ENCODE results near the gene RFXANK.
"Not testable (repeated sequence)": the region's sequence is repeated elsewhere in the genome, so short reads cannot be mapped to it uniquely, and the experiment has no call there.

Gene RFXANK, protein sequence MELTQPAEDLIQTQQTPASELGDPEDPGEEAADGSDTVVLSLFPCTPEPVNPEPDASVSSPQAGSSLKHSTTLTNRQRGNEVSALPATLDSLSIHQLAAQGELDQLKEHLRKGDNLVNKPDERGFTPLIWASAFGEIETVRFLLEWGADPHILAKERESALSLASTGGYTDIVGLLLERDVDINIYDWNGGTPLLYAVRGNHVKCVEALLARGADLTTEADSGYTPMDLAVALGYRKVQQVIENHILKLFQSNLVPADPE

DNA sequence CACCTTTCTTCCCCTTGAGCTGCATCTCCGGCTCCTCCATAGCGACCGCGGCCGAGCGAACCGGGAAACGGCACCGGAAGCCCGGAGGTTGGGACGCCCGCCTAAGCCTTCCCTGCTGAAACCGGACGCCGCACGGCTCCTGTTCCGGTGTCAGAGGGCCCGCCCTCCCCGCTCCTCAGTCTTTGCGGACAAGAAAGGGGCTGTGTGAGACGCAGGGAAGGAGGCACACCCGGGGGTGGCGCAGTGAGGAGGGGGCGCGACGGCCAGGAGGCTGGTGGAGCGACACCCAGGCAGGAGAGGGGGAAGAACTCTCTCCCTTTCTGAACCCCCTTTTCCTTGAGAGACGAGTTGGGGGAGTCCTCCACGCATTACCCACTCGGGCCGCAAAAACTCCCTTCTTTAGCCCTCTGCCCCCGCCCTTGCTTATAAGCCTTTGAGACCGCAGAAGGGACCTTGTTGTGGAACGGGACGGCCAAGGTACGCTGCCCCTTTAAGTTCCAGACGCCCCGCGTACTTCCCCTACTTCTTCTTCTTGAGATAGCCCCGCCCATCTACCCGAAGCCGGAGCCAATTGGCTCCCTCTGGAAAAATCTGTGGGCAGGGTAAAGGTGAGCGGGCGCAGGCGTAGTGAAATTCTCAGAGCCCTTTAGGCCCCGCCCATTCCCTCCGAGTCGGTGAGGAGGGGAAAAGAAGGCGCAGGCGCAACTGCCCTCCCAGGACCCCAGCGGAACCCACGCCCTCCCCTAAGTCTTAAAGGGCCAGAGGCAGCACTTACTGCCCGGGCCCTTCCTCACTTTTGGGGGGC lies at the start of gene RFXANK, which contains the start of gene BORCS8:
Gene RFXANK, plus strand, starts transcription at position 181 of the 805 bp plus-strand sequence. CDS start 1,689 bp downstream, outside the sequence.
Gene BORCS8, minus strand, starts transcription at position 75 of the 805 bp plus-strand sequence. Its CDS starts 35 bp downstream, at position 40.
- peak; percentile 99 for DNase-seq

DNA sequence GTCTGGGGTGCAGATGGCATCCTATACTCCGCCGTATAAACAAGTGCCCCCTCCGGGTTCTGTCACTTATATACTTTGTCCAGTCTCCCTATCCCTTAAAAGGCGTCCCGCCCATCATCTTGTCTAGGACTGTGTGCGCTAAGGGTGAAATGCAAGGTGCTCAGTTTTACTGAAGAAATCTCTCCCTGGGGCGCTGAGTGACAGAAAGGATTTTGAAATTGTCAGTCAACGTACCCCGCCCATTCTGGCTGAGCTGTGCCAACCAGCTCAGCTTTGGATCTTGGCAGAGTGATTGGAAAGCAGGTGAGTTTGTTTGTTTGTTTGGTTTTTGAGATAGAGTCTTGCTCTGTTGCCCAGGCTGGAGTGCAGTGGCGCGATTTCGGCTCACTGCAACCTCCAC lies 49.7 kb upstream of the RFXANK start:
- no peak for DNase-seq

DNA sequence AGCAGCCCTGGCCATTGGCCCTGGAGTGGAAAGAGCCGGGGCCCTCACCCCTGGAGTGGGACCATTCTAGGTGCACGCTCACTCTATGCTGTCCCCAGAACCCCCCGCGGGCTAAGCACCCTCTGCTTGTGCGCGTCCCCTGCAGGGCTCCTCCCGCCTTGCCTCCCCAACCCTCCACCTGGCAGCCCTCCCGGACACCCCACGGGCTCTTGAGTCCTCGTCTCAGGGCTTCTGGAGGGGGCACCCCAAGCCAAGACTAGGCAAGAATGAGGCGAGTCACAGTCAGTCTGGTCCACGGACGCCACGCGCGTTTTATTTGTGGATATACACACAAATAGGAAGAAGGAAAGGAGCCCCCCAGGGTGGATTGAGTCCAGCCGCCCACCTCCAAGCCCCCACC lies 46.8 kb upstream of the RFXANK start:
- no peak for DNase-seq

DNA sequence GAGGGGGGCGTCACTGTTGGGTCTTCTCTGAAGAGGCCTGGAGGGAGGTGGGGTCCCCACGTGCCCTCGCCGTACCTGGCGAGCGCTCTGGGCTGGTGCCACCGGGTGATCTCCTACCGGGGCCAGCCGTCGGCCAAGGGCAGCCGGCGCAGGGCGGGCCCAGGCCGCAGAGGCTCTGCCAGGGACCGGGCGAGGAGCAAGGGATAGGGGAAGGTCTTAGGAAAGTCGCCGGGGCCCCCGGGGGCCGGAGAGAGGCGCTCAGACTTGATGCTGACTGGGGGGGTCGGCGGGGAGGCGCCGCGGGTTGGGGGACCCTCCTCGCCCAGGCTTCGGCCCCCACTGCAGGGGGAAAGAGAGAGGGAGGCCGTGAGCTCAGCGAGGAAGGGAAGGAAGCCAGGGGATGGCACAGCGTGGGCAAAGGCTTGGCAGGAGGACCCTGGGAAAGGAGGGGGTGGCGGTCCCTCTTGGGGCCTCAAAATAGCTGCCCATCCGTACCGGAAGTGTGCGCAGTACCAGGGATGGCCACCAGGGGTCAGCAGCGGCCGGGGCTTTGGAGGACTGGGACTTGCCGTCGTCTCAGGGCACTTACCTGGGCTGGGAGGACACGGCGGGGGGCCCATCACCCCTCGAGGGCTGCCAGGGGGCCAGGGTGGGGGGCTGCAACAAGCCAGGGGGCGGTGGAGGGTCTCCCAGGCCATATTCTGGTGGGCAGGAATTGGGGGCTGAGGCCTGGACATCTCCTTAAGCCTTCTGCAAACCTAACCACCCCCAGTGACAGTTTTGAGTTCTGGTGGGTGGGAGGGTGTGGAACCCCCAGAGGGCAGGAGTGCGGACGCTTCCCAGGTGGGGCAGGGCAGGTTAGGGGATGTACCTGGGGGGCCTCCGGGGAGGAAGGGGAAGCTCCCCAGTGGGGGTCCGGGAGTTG lies 46.1 kb upstream of the RFXANK start:
- peak; percentile 27 for DNase-seq

DNA sequence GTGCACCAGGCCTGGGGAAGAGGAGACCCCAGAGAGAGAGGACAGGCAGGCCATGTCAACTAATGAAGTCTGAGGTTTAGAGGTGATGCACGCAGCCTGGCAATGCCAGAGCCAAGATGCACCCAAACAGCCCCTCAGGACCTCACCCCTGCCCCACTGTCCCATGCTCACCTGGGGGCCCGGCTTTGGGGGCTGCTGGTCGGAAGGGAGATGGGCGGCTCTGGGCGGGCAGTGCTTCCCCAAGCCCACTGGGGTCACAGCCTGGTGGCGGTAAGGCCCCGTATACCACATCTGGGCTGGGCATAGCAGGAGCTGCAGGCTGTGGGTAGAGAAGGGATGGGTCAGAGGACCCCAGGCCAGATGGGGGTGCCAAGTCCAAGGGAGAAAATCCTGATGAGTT lies 45.2 kb upstream of the RFXANK start:
- no peak for DNase-seq

DNA sequence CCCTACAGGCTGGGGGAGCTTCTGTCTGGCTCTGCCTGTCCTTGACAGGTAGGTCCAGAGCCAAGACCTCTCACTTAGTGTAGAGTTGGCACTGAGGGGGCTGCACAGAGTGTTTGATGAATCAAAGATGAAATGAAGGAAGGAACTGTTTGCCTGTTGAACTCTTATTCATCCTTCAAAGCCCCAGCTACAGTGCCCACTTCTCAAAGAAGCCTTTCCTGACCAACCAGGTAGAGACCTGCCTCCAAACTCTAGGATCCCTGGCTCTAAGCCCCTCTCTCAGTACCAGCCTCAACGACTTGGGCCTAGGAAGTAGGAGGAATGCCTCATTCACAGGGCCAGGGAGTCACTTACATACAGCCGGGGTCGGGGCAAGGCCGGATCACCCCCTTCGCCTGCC lies 44.7 kb upstream of the RFXANK start:
- no peak for DNase-seq

DNA sequence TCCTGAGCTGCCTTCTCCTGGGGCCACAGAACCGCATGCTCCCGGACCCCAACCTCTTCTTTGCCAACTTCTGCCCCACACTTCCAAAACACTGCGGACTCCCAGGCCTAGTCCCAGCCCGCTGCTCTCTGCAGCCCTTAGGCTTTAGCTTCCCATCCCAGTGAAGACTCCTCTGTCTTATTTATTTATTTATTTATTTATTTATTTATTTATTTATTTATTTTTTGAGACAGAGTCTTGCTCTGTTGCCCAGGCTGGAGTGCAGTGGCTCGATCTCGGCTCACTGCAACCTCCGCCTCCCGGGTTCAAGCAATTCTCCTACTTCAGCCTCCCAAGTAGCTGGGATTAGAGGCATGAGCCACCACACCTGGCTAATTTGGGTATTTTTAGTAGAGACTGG lies 43.6 kb upstream of the RFXANK start:
- DNase-seq = not testable (repeated sequence)

DNA sequence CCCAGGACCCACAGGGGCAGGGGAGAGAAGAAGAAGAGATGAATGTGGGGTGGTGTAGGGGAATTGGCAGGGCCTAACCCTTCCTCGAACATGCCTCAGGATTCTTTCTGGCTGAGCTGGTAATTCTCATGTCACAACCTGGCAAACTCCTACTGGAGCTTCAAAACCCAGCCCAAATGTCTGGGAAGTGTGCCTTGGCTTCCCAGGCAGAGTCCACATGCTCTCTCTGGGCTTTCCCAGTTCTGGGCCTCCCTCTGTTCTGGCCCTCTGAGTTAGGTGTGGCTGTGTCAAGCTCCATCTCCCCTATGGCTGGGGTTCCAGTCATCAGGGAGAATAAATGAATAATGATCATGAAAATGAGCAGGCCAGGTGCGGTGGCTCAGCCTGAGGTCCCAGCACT lies 42.6 kb upstream of the RFXANK start:
- DNase-seq = no peak

DNA sequence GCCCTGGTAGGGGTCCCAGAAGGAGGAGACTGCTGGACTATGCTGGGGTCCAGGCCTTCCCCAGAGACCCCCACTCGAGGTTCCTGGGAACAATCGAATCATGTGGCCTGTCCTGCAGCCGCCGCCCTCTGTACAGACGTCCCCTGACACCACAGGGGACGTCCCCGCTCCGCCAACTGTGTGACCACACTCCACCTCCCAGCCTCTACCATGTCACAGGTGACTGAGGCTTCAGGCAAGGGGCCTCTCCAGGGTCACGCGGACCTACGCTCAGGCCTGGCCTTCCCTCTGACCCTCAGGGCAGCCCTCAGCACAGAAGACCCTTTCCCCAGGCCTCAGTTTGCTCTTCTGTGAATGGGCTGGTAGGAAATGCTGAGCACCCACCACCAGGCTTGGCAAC lies 40.6 kb upstream of the RFXANK start:
- no peak for DNase-seq

DNA sequence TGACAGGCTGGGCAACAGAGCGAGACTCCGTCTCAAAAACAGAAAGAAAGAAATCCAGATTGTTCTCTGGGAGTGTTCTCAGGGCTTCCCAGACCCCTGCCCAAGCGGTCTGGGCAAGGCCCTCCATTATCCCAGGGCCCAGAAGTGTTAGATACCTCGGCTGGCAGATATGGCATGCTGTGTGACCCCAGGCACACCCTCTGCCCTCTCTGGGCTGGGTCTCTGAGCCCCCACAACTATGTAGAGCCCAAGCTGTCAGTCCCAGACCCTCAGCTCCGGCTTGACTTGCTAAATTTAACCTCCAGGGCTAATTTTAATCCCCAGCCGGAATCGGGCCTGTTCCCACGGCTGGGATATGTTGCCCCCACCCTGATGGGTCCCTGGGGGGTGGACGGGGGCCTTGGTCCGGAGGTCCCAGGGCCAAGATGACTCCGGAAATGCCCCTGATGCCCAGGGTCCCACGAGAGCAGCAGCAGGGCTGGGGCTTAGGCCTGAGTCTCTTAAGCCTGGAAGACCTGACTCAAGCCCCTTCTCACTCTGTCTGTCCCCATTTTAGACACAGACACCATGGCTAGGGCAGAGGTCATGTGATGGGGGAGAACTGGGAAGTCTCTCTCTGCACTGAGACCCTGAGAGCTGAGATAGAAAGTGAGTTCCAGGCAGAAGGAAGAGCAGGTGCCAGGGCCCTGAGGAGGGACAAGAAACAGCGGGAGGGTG lies 39.2 kb upstream of the RFXANK start:
- no peak for DNase-seq

DNA sequence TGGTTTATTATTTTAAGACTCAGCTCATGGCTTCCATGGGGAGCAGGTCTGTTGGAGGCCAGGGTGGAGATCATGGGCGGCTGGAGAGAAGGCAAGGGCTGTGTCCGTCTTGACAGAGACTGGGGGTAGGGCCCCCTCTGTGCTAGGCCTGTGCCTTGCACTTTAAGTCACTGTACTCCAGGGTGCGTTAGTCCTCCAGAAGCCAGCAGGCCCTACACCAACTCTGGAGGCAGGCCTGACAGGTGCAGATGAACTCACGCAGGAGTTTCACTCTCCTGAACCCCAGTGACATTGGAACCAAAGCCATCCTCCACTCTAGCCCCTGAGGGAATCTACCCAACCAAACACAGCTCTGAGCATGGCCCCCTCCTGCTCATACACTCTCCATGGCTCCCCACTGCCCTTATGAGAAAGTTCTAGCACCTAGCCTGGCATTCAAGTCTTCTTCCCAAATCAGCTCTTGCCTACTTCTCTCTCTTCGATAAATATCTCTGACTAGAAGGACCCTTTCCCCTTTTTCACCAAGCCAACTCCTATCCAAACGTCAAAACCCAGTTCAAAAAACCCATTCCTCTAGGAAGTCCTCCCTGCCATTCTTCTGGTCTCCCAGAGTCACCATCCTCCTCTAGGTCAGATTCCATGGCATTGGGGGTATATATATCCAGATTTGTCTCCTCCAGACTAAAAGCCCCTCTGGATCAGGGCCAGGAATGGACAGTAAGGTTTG lies 37.1 kb upstream of the RFXANK start:
- DNase-seq = no peak

DNA sequence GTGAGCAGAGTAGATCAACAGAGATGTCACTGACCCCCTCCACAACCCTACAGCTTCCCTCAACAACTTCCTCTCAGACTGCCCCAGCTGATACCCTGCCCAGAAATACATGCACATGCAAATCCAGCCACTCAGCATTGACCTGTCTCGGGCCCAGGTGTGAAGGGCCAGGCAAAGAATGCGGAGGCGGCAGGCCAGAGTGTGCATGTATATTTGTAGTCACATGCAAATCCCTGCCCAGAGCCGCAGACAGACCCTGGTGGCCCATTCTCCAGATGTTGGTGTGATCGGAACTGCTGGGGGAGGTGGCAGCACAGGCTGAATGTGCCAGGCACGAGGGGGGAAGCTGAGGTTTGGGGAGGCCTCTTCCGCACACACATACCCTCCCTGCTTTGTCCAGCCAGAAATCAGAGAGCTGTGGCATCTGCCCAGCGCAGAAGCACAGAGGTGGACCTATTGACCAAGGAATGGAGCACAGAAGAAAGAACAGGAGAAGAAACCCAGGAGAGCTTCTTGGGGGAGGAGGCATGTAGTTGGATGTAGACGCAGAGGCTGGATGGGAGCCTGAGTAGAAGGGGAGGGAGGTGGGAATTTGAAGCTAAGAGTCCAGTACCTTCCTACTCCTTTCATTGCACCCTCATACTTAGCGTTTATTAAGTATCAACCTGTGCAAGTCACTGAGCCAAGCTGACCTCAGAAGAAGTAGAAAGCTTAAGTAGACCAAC lies 36.4 kb upstream of the RFXANK start:
- DNase-seq = no peak

DNA sequence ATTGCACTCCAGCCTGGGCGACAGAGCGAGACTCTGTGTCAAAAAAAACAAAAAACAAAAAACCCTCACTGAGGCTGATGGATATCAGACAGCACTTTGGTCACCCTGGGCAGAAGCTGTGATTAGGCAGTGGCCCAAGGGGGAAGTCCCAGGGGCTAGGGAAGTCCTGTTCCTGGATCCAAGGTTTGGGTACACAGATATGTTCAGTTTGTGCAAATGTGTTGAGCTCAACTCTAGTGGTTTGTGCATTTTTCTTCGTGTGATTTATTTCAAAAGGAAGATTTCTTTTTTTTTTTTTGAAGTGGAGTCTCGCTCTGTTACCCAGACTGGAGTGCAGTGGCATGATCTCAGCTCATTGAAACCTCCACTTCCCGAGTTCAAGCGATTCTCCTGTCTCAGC lies 34.2 kb upstream of the RFXANK start:
- no peak for DNase-seq

DNA sequence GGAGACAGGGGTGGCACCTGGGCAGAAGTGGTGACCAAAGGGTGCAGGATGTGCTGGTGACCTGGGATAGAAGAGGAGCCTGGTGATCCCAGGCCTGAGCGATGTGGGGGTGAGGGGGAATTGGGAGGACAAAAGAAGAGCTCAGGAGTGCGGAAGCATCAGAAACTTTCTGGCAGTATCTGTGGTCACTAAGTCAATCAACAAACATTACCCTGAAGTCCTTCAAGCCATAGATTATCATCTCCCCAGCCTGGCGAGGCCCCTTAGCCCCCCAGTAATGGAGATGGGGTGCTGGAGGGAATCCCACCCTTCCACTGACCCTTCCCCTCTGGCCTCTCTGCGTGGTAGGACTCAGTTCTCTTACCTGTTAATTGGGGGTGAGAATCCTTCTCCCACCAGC lies 32.5 kb upstream of the RFXANK start:
- DNase-seq = no peak

DNA sequence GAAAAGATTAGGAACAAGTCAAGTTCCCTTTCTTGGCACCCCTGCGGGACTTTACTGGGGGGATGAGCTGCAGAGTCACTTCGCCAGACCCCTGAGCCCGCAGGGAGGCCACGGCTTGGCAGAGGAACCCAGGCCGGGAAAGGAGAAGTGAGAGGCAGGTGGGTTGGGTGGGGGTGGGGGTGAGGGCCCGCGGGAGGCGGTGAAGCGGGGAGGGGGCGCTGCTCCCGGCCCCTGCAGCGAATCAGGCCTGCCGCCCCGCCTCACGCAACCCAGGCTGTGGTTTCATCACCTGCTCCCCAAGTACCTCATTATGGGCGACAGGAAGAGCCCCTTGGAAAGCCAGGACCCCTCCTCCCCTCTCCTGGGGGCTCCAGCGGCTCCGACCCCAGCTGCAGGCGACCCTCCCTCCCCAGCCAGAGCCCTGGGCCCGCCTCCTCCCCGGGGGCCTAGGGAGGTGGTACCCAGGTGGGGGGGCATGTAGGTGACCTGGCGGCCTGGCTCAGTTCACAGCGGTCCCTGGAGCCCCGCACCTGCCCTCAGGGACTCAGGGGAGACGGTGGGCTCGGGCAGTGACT lies 31.5 kb upstream of the RFXANK start:
- no peak for DNase-seq

DNA sequence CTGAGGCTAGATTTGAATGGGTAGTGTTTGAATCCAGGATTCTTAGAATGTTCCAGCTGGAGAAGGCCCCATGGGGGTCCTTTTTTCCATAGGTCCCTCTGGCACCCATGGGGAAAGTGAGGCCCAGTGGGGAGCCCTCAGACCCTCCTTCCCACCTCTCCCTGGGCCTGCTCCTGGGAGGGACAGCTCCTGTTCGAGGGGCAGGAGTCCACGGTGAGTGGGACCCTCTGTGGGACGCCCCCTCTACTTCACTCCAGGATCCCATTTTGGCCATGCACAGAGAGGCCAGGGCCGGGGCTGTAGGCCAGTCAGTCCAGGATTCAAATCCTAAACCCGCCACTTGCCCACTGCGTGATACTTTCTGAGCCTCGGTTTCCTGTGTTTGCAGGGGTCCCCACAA lies 29.6 kb upstream of the RFXANK start:
- no peak for DNase-seq

DNA sequence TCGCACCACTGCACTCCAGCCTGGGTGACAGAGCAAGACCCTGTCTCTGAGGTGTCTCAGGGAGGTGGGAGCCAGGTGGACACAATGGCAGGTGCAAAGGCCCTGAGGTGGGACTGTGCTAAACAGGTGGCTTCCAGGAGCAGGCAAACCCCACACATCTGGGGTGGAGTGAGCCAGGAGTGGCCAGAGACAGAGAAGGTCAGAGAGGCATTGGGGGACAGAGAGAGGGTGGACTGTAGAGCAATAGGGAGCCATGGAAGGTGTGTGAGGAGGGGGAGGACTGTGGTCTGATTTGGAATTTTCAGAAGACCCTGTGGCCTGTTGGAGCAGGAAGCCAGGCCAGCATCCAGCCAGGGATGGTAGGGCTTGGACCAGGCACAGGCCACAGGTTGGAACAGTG lies 26.7 kb upstream of the RFXANK start:
- no peak for DNase-seq

DNA sequence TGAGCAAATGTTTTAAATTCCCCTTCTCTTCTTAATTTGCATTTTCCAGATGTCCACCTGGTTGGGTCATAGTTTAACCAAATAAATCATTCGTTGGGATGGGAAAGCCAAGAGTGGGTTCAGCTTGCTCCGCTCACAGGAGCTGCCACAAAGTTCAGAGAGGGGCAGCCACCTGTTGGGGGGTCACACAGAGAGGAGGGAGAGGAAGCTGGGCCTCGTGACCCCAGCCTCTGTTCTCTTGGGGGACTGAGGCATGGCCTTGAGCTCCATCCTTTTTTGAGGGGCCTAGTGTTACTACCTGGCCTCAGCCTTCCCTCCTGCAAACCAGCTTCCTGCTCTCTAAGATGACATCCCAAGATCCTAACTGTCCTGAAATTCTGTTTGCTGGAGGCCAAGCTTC lies 24.4 kb upstream of the RFXANK start:
- no peak for DNase-seq

DNA sequence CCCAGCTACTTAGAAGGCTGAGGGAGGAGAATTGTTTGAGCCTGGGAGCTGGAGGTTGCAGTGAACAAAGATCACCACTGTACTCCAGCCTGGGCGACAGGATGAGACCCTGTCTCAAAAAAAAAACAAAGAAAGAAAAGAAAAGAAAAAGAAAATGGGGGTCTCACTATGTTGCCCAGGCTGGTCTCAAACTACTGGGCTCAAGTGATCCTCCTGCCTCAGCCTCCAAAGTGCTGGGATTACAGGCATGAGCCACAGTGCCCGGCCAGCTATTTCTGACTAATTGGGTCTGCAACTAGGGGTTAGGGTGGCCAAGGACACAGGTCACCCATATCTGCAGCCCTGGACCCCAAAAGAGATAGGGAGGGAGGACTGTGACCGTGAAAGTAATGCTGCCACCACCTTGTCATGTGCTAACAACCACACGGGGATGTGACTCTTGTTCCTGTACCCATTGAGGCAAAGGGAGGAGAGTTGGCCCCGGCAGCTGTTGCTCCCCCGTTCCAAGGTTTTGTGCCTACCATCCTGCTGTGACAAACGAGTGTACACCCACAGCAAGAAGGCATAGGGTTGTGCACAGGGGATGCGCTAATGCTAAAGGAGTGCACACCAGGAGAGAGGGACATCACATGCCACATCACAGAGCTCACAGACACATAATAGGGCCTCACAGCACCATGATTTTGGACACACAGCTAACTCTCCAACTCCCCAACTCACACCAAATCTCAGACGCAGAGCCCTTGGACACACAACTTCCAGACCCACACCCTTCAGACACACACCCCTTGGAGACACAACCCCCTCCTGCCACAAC lies 22.6 kb upstream of the RFXANK start:
- DNase-seq = no peak
